T-helper 2 cell (primary cell): Measurements from ENCODE around the gene GJC2.

Experiments used
- DNase-seq, 5 experiments: peaks; one replicate each; pipeline versions ENCODE4 v3.0.0 to v3.0.0-alpha.2; 2012 to 2022

The GJC2 gene

DNA sequence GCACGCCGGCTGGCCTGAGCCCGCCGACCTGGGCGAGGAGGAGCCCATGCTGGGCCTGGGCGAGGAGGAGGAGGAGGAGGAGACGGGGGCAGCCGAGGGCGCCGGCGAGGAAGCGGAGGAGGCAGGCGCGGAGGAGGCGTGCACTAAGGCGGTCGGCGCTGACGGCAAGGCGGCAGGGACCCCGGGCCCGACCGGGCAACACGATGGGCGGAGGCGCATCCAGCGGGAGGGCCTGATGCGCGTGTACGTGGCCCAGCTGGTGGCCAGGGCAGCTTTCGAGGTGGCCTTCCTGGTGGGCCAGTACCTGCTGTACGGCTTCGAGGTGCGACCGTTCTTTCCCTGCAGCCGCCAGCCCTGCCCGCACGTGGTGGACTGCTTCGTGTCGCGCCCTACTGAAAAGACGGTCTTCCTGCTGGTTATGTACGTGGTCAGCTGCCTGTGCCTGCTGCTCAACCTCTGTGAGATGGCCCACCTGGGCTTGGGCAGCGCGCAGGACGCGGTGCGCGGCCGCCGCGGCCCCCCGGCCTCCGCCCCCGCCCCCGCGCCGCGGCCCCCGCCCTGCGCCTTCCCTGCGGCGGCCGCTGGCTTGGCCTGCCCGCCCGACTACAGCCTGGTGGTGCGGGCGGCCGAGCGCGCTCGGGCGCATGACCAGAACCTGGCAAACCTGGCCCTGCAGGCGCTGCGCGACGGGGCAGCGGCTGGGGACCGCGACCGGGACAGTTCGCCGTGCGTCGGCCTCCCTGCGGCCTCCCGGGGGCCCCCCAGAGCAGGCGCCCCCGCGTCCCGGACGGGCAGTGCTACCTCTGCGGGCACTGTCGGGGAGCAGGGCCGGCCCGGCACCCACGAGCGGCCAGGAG, 8.6 kb downstream of the GJC2 start:
- peak in 1 of 5 experiments; percentile 2 for DNase-seq

DNA sequence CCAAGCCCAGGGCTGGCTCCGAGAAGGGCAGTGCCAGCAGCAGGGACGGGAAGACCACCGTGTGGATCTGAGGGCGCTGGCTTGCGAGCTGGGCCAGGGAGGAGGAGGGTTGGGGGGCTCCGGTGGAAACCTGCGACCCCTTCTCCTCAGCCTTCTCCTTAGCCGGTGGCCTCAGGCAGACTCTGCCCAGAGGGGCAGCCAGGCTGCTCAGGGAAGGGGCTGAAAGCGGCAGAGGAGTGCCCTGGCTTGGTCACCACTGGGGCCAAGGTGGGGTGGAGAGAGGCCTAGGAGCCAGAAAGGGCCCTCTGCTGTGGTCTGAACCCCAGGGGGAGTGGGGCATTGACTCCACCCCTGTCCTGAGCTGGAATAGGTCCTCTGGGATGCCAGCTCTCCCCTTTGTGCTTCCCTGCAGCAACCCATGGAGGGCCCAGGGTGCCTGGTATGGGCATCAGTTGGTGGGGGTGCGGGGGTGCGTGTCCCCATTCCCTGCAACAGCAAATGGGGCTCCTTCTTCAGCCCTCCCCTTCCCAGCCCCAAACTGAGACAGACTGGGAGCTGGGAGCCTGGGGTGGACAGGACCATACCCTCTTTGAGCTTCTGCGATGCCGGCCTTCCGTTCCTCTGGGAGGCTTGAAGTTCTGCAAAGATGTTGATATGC, 9.4 kb downstream of the GJC2 start:
- peak in 1 of 5 experiments; percentile 6 for DNase-seq

DNA sequence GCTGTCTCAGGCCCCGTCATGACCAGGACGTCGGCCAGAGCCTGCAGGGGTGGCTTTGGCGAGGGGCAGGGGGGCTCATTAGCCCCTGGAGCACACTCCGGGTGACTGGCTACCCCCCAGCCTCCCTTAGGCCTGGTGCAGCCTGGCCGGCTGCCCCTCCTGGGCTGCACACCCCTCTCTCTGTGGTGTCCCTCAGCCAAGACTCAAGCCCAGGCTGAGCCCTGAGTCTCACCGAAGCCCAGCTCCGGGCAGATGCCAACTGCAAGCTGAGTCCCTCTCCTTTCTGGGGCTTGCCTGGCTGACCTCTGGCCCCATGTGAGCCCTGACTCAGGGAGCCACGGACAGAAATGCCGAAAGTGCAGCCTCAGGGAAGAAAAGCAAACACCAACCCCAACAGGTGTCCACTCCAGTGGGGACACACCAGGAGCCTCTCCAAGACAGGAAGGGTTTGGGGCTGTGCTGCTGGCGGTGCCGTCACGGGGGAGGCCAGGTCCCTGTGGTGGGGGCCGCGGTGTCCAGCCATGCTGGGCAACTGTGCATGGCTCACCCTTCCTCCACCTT, 10.6 kb downstream of the GJC2 start:
- no peak for DNase-seq

DNA sequence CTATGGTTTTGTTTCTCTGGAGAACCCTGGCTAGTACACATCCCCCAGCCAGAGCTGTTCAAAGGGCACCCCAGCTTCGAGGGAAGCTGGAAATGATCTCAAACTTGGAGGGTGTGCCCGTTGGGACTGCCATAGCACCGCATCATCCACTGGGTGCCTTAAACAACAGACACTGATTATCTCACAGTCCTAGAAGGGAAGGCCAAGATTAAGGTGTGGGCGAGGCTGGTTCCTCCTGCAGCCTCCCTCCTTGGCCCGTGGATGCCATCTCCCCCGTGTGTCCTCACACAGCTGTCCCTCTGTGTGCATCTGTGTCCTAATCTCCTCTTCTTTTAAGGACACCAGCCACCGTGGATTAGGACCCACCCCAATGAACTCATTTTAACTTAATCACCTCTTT, 11.6 kb downstream of the GJC2 start:
- DNase-seq = no peak

DNA sequence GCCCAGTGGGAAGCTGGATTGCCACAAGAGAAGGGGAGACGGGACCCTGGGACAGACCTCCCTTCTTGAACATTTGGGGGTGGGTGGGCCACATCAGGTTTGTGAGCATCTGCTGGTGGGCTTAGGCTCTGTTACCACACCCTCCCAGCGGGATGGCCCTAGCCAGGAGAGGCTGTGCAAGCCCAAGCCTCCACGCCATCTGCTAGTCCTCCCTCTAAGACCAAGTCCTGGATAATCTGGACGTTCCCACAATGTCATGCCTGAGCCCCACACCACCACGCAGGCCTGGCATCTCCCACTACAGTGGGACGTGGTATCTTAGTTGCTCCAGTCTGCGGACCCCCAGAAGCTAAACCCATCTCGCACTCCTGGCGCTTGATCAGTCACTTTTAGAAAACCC, 12.1 kb downstream of the GJC2 start:
- DNase-seq = no peak

DNA sequence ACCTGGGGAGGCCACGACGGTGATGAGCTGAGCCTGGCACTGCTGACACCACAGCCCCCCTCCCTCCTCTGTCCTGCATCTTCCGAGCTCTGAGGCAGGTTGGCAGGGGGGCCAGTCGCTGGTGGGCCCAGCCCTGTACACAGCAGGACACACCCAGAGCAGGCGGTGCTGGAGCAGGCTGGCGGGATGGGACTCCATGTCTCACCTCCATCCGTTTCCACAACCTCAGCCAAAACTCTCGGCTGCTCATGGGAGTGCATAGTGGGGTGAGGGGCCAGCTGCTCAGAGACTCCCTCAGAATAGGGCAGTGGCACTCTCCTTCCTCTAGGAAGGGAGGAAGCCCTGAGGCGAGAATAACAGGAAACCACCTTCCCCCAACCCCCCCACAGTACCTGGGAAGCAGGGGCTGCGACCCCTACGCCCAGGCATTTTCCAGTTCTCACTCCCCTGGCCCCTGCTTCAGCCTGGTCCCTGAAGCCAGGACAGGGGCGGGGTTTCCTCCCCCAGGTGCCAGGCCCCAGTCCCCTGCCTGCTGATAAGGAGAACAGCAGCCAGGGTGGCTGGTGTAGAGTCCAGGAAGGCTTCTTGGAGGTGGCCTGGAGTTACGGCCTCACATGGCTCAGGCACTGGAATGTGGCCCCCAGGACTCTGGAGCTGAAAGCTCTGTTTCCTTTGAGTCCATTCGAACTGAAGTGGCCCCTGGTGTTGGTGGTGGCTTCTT, 12.7 kb downstream of the GJC2 start:
- DNase-seq = no peak

DNA sequence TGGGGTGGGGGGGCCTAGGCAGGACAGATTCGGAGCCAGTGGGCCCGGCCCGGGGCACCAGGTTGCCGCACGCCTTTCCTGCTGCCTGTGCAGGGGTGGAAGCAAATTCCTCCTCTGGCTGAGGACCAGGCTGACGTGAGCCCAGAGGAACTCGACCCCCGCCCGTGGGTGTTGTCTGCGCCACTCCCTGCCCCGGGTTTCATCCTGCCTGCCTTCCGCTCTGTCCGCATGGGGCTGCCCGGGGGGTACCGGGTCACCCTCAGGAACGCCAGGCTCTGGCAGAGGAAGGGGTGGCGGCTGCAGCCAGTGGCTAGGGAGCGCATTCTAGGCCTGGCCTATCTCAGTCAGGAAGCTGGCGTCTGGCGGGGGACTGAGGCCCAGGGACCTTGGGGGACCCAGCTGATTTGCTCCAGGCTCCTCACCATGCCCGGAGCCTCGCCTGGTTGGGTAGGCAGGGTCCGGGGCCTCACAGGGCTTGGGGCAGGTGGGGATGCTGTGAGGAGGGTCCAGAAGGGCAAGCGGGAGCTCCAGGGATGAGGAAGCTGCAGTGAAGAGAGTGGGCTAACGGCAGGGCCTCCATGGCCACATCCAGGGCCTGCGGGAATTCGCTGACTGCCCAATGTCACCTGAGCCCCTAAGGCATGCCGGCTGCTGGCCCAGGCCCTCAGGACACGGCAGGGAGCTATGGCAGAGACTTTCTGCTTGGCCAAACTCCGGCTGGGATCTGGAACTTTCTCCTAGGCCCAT, 13.4 kb downstream of the GJC2 start:
- no peak for DNase-seq

DNA sequence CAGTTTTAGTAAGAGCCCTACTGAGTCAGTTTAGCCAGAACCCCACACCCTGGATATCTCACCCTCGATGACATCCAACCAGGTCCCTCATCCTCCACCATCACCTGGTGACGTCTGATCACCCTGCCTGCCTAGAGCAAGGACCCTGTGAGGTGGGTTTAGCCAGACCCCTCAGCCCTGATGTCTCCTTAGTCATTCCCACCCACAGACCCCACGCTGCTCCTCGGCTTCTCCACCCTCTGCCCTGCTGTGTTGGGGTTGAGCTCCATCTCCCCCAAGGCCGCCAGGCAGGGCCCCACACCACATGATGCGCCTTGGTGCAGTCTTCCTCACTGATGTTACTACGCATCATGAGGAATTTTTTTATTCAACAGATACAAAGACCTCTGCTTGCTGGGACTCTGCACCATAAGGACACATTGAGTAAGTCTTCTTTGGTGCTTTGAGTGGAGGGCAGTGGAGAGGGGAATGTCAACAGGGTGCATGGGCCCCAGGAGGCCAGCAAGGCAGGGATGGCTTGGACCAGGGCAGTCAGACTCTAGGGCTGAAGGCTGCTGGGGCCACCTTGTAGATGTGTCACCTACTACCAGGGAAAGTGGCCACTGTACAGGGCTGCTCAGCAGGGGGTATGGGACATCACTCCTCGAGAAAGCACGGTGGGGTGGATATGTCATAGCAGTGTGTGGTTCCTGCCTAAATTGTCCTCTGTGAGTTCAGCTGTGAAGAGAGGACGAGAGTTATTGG, 14.2 kb downstream of the GJC2 start:
- DNase-seq = no peak

DNA sequence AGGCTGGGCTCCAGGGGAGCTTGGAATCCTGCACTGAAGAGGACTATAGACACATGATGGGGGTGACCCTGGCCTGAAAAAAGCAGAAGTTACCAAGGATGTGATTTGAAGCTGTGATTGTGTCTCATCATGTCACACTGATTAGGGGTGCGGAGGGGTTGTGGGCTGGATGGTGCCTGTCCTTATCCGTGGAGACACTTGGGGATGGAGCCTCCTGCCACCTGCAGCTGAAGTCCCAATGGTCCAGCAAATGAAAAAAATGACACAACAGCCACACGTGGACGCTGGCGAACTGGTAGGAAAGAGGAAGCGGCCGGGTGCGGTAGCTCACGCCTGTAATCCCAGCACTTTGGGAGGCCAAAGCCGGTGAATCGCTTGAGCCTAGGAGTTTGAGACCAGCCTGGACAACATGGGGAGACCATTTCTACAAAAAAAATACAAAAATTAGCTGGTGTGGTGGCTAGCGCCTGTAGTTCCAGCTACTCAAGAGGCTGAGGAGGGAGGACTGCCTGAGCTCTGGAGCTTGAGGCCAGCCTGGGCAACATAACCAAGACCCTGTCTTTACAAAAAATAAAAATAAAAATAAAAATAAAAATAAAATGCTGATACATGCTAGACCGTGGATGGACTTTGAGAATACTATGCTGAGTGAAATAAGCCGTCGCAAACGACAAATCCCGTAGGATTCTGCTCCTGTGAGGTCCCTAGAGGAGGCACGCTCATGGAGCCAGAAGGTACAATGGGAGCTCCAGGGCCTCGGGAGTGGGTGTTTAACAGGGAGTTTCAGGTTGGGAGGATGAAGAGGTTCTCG, 15.0 kb downstream of the GJC2 start:
- DNase-seq = no peak

DNA sequence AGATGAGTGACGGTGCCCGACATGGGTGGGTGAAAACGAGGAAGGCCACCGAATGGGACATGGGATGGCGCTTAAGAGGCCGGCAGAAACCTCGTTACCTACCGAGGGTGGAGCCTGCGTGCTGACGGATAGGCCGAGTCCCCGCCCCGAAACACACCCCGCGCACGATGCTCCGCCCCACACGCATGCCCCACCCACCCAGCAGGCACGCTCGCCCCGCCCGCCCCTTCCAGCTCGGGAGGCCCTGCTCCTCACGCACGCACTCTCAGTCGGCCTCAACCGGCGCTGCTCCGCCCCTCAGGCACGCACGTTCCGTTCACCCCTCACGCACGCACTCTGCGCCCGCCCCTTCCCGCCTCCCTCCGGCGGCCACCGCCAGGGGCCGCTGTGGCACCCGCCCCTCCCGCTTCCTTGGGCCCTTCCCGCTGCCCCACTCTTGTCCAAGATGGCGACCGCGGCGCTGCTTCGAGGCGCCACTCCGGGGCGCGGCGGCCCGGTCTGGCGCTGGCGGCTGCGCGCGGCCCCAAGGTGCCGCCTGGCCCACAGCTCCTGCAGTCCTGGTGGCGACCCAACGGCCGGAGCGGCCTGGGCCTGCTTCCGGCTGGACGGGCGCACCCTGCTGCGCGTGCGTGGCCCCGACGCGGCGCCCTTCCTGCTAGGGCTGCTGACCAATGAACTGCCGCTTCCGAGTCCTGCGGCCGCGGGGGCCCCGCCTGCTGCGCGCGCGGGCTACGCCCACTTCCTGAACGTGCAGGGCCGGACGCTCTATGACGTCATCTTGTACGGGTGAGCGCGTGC, 15.8 kb downstream of the GJC2 start, which contains the start of gene IBA57:
TSS of gene IBA57 (plus strand) at position 433 of the 798 bp plus-strand sequence. CDS start at position 446, 13 bp downstream.
- DNase-seq = peak; percentile 99 to 100 (median 100)

DNA sequence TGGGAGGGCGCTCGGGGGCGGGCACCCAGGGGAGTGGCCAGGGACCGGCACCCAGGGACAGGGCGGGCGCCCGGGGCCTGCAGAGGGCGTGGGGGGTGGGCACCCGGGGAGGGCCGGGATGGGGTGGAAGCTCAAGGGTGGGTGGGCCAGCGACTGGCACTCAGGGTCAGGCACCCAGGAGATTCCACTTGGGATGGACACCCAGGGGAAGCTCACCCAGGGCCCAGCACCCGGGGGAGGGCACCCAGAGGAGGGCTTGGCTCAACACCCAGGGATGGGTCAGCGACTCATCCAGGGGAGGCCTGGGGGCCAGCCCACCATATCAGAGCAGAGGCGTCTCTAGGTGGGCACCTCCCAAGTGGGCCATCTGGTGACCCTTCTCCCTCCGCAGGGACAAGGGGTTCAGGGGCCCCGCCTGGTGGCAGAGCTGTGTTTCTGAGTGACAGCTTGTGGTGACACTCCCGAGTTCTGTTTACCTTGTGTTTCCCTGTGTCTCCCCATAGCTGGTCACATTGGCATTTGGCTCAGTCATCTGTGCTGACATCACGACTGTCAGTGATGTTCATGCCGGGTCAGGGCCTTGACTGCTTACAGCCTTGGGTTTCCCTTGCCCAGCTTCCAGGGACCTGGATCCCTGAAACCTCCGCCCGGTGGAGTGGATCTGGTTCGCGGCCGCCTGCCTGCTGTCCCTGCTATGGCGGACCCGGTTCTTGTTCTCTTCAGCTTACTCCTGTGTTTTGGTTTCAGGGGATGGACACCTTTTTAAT, 16.6 kb downstream of the GJC2 start:
- peak; percentile 19 to 82 (median 45) for DNase-seq

DNA sequence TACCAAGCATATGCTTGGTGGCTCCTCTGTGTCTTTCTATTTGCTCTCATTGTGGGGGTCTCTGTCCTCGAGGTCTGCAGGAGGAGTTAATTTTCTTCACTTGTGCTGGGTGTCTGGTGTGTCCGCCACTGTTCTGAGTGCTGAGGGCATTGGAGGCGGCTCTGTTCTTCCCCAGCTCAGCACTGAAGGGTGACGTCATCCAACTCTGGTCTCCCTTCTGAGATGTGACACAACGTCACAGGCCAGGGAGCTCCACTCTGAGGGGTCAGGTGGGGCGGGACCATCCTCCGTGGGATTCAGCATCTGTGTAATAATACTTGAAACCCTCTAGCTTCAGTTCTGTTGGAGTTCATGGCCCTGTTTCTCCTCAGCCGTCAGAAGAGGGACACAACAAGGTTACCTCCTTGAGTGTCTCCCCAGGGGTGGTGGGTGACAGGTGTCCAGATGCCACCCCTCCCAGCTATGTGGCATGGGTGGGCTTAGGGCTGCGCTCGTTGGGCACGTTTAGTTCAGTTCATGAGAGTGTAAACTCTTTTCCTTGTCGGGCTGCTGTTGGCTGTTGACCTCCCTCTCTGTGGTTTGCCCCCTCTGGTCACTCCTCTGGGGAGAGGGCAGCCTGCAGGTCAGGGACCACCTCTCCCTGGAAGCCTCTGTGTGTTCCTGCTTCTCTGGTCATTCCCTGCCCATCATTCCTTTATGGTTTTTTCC, 19.0 kb downstream of the GJC2 start:
- no peak for DNase-seq

DNA sequence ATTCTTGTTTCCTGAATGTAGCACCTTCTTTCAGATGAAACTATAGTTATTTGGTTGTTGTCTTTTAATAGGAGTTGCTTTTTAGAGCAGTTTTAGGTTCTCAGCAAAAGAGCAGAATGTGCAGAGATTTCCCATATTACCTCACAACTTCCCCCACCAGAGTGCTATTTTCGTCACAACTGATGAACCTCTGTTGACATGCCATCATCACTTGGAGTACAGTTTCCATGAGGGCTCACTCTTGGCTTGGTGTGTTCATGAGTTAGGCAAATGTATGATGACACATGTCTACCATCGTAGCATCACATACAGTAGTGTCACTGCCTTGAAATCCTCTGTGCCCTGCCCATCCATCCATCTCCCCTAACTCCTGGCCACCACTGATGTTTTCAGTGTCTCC, 19.6 kb downstream of the GJC2 start:
- no peak for DNase-seq

DNA sequence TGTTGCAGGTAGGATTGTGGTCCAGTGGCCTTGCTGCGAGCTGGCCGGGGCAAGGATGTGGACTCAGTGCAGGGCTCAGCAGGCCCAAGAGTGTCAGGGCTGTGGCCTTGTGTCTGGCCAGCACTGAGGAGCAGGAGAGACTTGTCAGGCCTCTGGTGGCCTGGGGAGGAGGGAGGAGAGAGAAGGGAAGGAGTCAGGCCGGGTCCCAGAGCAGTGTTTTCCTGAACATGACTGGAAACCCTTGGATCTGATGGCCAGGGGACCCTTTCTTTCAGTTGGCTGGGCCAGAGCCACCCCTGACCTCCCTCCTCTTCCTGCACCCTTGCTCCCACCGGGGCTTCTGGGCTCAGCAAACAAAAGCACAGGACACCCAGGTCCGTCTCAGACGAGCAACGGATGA, 20.9 kb downstream of the GJC2 start:
- no peak for DNase-seq

DNA sequence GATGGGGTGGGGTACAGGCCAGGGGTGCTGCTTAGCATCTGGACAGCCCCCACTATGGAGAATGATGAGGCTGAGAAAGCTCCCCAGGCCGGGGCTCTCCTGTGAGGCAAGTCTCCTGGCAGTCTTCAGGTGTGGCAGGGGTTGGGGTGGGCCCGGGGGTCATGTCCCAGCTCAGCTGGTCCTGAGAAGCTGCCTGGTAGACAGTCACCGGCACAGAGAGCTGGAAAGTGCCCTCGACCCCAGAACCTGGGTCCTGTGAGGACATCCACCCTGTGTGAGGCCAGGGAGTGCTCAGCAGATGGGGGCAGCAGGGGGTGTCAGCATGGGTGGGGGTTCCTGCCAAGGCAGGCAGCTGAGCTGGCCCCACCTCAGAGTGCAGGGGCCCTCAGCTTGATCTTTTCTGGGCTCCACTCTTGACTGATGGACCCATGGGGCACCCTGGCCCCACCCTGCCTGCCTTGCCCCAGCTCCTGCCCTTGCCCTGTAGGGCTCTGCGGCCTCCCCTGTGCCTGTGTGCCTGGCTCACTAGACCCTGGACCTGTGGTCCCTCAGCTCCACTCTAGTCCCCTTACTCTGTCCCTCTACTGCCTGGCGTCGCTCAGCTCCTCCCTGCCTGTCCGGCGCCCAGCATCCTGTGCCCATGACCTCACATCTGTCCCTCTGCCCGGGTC, 21.6 kb downstream of the GJC2 start:
- peak in 1 of 5 experiments; percentile 7 for DNase-seq

DNA sequence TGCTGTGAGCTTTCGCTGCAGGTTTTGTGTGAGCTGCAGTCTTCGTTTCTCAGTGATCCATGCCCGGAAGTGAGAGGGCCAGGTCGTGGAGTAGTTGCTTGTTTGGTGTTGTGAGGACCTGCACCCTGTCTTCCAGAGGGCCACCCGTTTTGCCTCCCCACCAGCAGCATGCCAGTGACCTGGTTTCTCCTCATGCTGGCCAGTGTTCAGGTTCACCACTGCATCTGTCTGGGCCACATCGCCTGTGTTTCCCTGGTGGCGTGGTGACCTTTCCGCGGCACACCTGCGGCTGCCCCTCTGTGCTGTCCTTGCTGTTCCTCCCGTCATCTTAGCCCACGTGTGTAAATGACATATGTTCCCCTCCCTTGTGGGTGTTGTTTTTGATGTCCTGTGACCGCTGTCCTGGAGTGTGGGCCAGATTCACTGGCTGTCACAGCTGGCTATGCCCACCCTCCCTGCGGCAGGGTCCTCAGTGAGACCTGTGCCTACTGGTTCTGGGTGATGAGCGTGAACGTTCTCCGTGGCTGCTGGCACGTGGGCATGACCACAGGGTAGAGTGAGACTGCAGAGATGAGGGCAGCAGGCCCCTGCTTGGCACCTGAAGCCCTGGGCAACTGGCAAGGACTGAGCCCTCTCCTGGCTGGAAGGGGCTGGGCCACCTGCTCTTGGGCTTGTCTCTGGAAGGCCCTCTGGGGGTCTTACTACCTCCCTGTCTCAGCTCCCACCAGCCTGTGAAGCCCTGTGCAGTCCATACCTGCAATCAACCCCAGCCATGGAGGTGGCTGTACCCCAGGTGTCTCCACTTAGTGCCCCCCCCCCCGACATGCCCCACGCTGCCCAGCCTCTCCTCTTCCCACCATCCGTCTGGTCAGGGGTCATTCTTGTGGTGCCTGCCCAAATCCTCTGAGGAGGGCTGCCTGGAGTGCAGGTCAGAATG, 23.1 kb downstream of the GJC2 start:
- DNase-seq = no peak
